ENCODE measurements around the gene ADAM8. TPM values are rescaled to one million over a fixed set of nuclear protein-coding genes. Genes with fewer than 3 reads are reported as not detected.
"Not testable (repeated sequence)": the region's sequence is repeated elsewhere in the genome, so short reads cannot be mapped to it uniquely, and the experiment has no call there.

The ADAM8 gene
- 100 to 1,000 TPM; 143 to 294 (median 153) TPM for polyA plus RNA-seq

DNA sequence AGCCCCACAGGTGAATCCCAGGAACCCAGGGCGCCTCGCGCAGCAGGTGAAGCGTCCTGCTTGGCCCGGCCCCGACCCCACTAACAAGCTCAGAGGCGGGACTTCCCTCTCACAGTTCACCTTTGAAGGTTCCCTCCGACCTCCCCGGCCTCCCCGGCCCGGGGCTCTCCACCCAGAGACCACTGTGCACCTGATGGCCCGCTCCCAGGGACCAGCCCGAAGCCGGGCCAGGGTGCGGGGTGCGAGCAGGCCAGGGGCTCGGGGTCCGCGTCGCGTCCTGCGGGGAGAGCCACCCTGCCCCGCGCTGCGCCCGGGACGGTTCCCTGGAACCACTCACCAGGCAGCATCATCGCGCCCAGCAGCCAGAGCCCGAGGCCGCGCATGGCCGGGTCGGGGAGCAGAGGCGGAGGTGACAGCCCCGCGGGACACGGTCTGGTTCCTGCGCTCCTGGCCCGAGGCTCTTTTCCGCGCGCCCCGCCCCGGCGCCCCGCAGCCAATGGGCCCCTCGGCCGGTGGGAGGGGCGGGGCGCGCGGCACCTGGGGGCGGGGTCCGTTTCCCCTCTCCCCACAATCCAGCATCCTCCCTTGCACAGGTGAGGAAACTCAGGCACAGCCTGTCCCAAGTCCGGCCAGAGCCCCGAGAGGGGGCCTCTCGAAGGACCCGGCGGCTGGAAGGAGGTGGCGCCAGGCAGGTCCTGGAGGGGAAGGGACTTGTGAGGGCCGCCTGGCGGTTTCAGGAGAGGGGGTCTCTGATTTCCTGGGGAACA lies at the start of gene ADAM8:
TSS of gene ADAM8 (minus strand) at position 434 of the 767 bp plus-strand sequence. CDS start at position 383, 51 bp downstream.
- Mint-ChIP-seq H3K36me3 (no peaks in the 10 kb centered on the region), H3K4me1 (peaks cover 29 to 42% of the 10 kb centered on the region in 2 donors), H3K4me3 (peak within 1 kb of the TSS; percentile 93 to 99 (median 98)), H3K27me3 (ENCODE audit: low read depth in 3 of 3) (peaks cover 18 to 34% (median 19%) of the 10 kb centered on the region in 3 donors), H3K27ac (peak within 1 kb of the TSS; percentile 99 to 100 (median 100)), H3K9me3 (no peaks in the 10 kb centered on the region)
- peak; percentile 69 to 70 (median 69) for DNase-seq

DNA sequence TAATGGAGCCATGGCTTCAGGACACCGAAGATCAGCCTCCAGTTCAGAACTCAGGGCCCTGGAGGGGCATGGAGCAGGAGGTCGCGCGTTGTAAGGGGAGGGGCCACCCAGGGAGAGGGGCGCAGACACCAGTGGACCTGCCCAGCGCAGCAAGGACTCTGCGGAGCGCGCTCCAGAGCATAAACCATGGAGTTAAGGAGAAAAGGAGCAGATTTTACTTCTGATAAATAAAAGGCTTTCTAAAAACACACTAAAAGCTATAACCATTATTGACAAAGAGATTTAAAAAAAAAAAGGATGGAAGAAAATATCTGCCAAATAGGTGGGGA lies 49.5 kb upstream of the ADAM8 start:
- peaks cover 0 to 5% of the 10 kb centered on the region in 2 donors for H3K4me1 Mint-ChIP-seq
- no peak for DNase-seq
- peaks cover 13 to 17% (median 15%) of the 10 kb centered on the region in 3 donors for H3K27me3 Mint-ChIP-seq (ENCODE audit: low read depth in 3 of 3)
- H3K9me3 Mint-ChIP-seq, result no peaks in the 10 kb centered on the region
- peak overlapping the region in 1 of 5 donors; percentile 6 for H3K4me3 Mint-ChIP-seq
- no peaks in the 10 kb centered on the region for H3K36me3 Mint-ChIP-seq
- no peak overlapping the region for H3K27ac Mint-ChIP-seq

DNA sequence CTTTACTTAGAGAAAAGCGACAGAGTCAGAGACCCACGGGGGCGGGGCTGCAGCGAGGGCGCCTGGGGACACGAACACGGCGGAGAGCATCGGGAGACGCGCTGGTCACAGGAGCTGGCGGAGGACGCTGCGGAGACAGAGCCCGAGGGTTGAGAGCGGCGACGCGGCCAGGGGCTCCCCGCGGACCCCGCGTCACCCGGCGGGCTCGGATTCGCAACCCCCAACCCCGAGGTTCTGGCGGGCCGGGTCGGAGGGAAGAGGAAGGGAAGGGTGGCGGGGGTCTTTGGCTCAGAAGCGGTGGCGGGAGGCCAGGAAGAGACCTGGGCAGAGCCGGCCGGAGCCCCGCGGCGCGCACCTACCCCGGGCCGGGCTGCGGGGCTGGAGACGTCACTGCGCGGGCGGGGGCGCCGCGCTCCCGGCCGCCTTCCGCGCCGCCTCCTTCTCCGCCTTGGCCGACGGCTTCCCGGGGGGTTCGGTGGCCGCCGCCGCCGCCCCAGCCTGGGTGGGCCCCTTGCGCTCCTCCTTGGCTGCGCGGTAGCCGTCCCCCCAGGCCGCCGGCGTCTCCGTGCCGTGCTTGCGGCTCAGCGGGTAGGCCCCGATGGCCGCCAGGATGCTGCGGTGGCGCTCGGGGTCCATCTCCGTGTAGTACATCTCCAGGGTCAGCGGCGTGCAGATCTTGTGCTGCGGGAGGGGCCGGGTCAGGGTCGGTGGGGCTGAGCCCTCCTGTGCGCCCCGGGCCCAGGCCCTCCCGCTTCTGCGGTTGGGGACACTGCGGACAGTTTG lies 49.0 kb upstream of the ADAM8 start:
- DNase-seq, result no peak
- H3K27ac Mint-ChIP-seq, result peak overlapping the region in 1 of 6 donors; percentile 28
- H3K9me3 Mint-ChIP-seq, result no peaks in the 10 kb centered on the region
- H3K4me1 Mint-ChIP-seq, result peaks cover 0 to 5% of the 10 kb centered on the region in 2 donors
- H3K4me3 Mint-ChIP-seq, result peak overlapping the region; percentile 44 to 73 (median 69)
- peaks cover 13 to 15% (median 13%) of the 10 kb centered on the region in 3 donors for H3K27me3 Mint-ChIP-seq (ENCODE audit: low read depth in 3 of 3)
- H3K36me3 Mint-ChIP-seq, result no peaks in the 10 kb centered on the region

DNA sequence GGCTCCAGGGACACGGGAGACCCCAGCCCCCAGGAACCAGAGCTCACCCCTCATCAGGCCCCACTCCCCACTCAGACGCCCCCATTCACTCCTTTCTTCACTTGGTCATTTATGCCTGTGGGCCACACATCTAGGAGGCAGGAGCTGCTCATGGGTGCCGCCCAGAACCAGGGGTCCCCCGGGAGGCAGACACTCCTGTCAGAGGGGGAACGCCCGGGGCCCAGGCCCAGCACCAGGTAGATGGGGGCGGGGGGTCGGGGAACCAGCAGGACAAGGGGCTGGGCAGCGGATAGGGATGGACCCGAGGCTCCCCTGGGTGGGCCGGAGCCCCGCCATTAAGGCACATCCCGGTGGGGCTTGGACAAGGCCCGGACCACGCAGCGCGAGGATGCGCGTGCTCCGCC lies 48.2 kb upstream of the ADAM8 start:
- peaks cover 12 to 13% (median 12%) of the 10 kb centered on the region in 3 donors for H3K27me3 Mint-ChIP-seq (ENCODE audit: low read depth in 3 of 3)
- no peak for DNase-seq
- H3K4me3 Mint-ChIP-seq, result no peak overlapping the region

DNA sequence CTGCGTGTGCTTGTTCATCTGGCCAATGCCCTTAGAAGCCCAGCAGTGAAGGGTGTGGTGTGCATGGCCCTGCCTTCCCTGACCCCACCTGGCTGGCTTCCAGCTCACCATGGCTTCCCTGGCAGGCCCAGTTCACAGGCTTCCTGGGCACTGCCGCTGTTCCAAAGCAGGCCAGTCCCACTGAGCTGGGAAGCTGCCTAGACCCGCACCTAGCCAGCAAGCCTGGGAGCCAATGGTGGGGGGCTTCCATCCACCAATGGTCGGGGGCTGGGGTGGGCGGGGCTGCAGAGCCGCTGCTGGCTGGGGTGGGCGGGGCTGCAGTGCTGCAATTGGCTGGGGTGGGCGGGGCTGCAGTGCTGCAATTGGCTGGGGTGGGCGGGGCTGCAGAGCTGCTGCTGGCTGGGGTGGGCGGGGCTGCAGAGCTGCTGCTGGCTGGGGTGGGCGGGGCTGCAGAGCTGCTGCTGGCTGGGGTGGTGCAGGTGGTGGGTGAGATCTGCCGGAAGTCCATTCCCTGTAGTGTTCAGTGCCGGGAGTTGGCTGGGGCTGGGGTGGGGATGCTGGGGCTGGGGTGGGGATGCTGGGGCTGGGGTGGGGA lies 47.6 kb upstream of the ADAM8 start:
- Mint-ChIP-seq H3K4me1 (peaks cover 2 to 6% of the 10 kb centered on the region in 2 donors), H3K9me3 (peaks cover 0 to 2% (median 0%) of the 10 kb centered on the region in 6 donors), H3K27me3 (ENCODE audit: low read depth in 3 of 3) (peaks cover 8 to 14% (median 13%) of the 10 kb centered on the region in 3 donors), H3K27ac (no peak overlapping the region), H3K36me3 (peaks cover 0 to 4% (median 0%) of the 10 kb centered on the region in 3 donors), H3K4me3 (no peak overlapping the region)
- peak; percentile 30 to 47 (median 36) for DNase-seq

More for the DNA sequence above, 48.2 kb upstream of the ADAM8 start:
- H3K27ac Mint-ChIP-seq, result no peak overlapping the region
- H3K4me1 Mint-ChIP-seq, result peaks cover 0 to 5% of the 10 kb centered on the region in 2 donors
- H3K9me3 Mint-ChIP-seq, result peaks cover 0 to 2% (median 0%) of the 10 kb centered on the region in 6 donors
- H3K36me3 Mint-ChIP-seq, result peaks cover 0 to 4% (median 0%) of the 10 kb centered on the region in 3 donors

DNA sequence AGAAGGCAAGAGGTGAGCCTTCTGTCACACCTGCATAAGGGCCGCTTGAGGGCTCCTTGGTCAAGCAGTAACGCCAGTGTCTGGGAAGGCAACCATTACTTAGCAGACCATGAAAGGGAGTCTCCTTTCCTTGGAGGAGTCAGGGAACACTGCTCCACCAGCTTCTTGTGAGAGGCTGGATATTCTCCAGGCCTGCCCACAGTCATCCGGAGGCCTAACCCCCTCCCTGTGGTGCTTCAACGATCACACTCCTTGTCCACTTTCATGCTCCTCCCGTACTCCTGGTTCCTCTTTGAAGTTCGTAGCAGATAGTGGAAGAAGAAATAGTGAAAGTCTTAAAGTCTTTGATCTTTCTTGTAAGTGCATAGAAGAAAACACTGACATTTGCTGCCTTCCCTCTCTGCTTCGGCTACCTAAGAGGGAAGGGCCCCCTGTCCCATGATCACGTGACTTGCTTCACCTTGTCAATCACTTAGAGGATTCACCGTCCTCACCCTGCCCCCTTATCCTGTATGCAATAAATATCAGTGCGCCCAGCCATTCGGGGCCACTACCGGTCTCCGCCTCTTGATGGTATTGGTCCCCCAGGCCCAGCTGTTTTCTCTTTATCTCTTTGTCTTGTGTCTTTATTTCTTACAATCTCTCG lies 45.5 kb upstream of the ADAM8 start:
- H3K4me3 Mint-ChIP-seq, result not testable (repeated sequence)

DNA sequence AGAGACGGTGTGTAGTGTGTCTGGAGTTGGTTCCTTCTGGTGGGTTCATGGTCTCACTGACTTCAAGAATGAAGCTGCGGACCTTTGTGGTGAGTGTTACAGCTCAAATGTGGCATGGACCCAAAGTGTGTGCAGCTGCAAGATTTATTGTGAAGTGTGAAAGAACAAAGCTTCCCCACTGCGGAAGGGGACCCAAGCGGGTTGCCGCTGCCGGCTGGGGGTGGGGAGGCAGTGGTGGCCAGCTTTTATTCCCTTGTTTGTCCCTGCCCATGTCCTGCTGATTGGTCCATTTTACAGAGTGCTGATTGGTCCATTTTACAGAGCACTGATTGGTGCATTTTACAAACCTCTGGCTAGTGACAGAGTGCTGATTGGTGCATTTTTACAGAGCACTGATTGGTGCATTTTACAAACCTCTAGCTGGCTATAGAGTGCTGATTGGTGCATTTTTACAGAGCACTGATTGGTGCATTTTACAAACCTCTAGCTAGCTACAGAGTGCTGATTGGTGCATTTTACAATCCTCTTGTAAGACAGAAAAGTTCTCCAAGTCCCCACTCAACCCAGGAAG lies 44.3 kb upstream of the ADAM8 start:
- not testable (repeated sequence) for H3K4me1 Mint-ChIP-seq; H3K27ac Mint-ChIP-seq; H3K4me3 Mint-ChIP-seq; H3K27me3 Mint-ChIP-seq (ENCODE audit: low read depth in 3 of 3); DNase-seq; H3K36me3 Mint-ChIP-seq; H3K9me3 Mint-ChIP-seq

More for the DNA sequence above, 45.5 kb upstream of the ADAM8 start:
- H3K27ac Mint-ChIP-seq, DNase-seq, H3K36me3 Mint-ChIP-seq, H3K4me1 Mint-ChIP-seq, H3K9me3 Mint-ChIP-seq: not testable (repeated sequence)
- H3K27me3 Mint-ChIP-seq (ENCODE audit: low read depth in 3 of 3), result peaks cover 3 to 14% (median 7%) of the 10 kb centered on the region in 3 donors

DNA sequence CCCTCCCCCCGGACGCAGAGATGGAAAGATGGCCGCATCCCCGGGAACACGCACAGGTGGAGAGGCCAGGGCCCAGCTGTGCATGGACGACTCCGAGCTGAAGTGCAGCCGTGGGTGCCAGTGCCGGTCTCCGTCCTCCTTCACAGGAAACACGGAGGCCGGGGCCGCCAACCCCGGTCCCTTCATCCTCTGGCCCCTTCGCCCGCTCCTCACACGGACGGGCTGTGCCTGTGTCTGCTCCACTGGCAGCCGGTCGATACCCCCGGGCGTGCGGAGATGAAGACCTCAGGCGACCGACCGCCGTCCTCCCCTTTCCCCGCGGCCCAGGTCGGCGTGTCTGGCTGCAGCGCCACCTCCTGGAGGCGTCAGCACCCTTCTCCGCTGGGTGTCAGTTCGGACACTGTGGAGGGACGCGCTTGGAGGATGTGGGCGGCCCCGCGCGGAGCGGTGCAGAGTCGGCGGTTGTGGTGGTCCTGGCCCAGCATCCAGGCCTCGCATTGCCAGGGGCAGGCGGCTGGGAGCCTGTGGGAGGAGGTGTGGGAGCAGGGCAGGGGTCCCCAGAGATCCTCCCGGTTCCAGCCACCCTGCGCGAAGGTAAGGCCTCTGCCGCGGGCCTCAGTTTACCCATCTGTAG lies 41.9 kb upstream of the ADAM8 start:
- Mint-ChIP-seq H3K27ac (peak overlapping the region in 1 of 6 donors; percentile 45), H3K4me3 (peak overlapping the region; percentile 47 to 77 (median 67)), H3K36me3 (peaks cover 0 to 4% (median 0%) of the 10 kb centered on the region in 3 donors)

DNA sequence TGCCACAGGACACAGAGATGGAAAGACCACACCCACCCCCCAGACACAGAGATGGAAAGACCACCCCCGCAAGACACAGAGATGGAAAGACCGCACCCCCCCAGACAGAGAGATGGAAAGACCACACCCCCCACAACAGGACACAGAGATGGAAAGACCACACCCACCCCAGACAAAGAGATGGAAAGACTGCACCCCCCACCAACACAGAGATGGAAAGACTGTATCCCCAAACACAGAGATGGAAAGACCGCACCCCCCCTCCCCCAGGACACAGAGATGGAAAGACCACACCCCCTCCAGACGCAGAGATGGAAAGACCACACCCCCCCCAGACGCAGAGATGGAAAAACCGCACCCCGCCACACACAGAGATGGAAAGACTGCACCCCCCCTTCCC lies 40.1 kb upstream of the ADAM8 start:
- no peak for DNase-seq
- no peak overlapping the region for H3K4me3 Mint-ChIP-seq

More for the DNA sequence above, 41.9 kb upstream of the ADAM8 start:
- peaks cover 6 to 9% of the 10 kb centered on the region in 2 donors for H3K4me1 Mint-ChIP-seq
- H3K9me3 Mint-ChIP-seq, result peaks cover 0 to 2% (median 0%) of the 10 kb centered on the region in 6 donors
- DNase-seq, result peak; percentile 71 to 74 (median 72)
- H3K27me3 Mint-ChIP-seq (ENCODE audit: low read depth in 3 of 3), result peaks cover 3 to 11% (median 10%) of the 10 kb centered on the region in 3 donors

DNA sequence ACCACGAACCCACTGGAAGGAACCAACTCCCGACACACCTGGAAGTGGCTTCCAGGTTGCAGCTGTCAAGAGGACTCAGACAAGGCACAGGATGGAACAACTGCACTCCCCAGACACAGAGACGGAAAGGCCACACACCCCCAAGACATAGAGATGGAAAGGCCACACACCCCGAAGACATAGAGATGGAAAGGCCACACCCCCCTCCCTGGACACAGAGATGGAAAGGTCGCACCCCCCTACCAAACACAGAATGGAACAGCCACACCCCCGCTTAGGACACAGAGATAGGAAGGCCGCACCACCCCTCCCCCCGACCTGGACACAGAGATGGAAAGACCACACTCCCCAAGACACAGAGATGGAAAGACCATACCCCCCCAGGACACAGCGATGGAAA lies 39.6 kb upstream of the ADAM8 start:
- no peak for DNase-seq
- Mint-ChIP-seq H3K4me1 (peaks cover 6 to 9% of the 10 kb centered on the region in 2 donors), H3K27me3 (ENCODE audit: low read depth in 3 of 3) (peaks cover 3 to 6% (median 4%) of the 10 kb centered on the region in 3 donors), H3K36me3 (peaks cover 0 to 8% (median 4%) of the 10 kb centered on the region in 3 donors), H3K4me3 (no peak overlapping the region), H3K9me3 (peaks cover 0 to 2% (median 0%) of the 10 kb centered on the region in 6 donors), H3K27ac (peak overlapping the region in 1 of 6 donors; percentile 1)

More for the DNA sequence above, 40.1 kb upstream of the ADAM8 start:
- peaks cover 6 to 9% of the 10 kb centered on the region in 2 donors for H3K4me1 Mint-ChIP-seq
- no peak overlapping the region for H3K27ac Mint-ChIP-seq
- peaks cover 3 to 6% (median 4%) of the 10 kb centered on the region in 3 donors for H3K27me3 Mint-ChIP-seq (ENCODE audit: low read depth in 3 of 3)
- peaks cover 0 to 2% (median 0%) of the 10 kb centered on the region in 6 donors for H3K9me3 Mint-ChIP-seq
- H3K36me3 Mint-ChIP-seq, result peaks cover 0 to 5% (median 4%) of the 10 kb centered on the region in 3 donors

DNA sequence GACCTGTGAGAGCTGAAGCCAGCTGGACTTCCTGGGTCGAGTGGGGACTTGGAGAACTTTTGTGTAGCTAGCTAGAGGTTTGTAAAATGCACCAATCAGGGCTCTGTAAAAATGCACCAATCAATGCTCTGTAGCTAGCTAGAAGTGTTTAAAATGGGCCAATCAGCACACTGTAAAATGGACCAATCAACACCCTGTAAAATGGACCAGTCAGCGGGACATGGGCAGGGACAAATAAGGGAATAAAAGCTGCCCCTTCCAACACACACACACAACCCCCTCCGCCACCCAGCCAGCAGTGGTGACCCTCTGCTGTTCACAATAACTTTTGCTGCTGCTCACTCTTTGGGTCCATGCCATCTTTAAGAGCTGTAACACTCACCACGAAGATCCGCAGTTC lies 39.2 kb upstream of the ADAM8 start:
- H3K27ac Mint-ChIP-seq, result peak overlapping the region in 1 of 6 donors; percentile 1

DNA sequence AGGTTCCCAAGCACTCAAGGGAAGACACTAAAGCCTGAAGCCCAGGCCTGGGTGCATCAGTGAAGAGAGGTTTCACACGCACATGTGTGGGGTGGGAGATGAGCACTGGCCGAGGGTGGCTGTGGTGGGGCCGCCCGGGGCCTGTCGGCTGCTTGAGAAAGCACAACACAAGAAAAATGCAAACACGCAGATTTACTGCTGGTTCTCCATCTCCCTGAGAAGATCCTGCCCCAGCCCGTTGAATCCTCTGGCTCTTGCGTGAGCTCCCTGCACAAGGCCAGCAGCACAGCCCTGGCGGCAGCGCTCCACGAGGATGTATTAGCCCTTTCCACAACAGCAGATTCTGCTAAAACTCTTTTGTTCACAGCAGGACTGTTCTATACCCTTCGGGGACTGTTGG lies 38.2 kb upstream of the ADAM8 start:
- H3K27me3 Mint-ChIP-seq (ENCODE audit: low read depth in 3 of 3), result peaks cover 2 to 6% (median 6%) of the 10 kb centered on the region in 3 donors
- H3K4me1 Mint-ChIP-seq, result peaks cover 6 to 10% of the 10 kb centered on the region in 2 donors
- DNase-seq, result no peak
- H3K36me3 Mint-ChIP-seq, result peaks cover 0 to 12% (median 0%) of the 10 kb centered on the region in 3 donors
- no peak overlapping the region for H3K27ac Mint-ChIP-seq
- no peak overlapping the region for H3K4me3 Mint-ChIP-seq
- no peaks in the 10 kb centered on the region for H3K9me3 Mint-ChIP-seq

More for the DNA sequence above, 39.2 kb upstream of the ADAM8 start:
- Mint-ChIP-seq H3K36me3 (peaks cover 0 to 9% (median 4%) of the 10 kb centered on the region in 3 donors), H3K4me1 (peaks cover 6 to 9% of the 10 kb centered on the region in 2 donors), H3K4me3 (no peak overlapping the region), H3K9me3 (peaks cover 0 to 2% (median 0%) of the 10 kb centered on the region in 6 donors), H3K27me3 (ENCODE audit: low read depth in 3 of 3) (peaks cover 3 to 6% (median 4%) of the 10 kb centered on the region in 3 donors)
- DNase-seq, result no peak
